OCI-LY1 (cell line): Measurements from ENCODE around the gene YEATS4.

ENCODE experiments used
- H2AFZ ChIP-seq: fragments of 200-600 bp; sonication (generic), shearing (Covaris generic); 2 replicates; pipeline ENCODE4 v1.6.0; 2014; ENCODE audit warnings: antibody characterized with exemption, mild to moderate bottlenecking, low read length
- H3F3A ChIP-seq: fragments of 200-600 bp; sonication (generic), shearing (Covaris generic); 2 replicates; pipeline ENCODE4 v1.6.0; 2014; ENCODE audit warnings: mild to moderate bottlenecking, antibody characterized with exemption, low read length, moderate library complexity; ENCODE audit not compliant: insufficient read depth
- H3K27ac ChIP-seq: fragments of 200-600 bp; sonication (generic); 2 replicates; pipeline ENCODE4 v1.5.1; 2014; ENCODE audit warnings: low read length, mixed run types, mild to moderate bottlenecking, low read depth; ENCODE audit not compliant: poor library complexity, severe bottlenecking
- H3K27me3 ChIP-seq: fragments of 200-600 bp; sonication (generic); 2 replicates; pipeline ENCODE4 v1.6.0; 2014; ENCODE audit warnings: antibody characterized with exemption, mild to moderate bottlenecking, low read length, moderate library complexity; ENCODE audit not compliant: insufficient read depth
- H3K36me3 ChIP-seq: fragments of 200-600 bp; sonication (generic); 2 replicates; pipeline ENCODE4 v1.6.1; 2014; ENCODE audit warnings: mild to moderate bottlenecking, antibody characterized with exemption, low read length, moderate library complexity, mixed read lengths; ENCODE audit not compliant: insufficient read depth
- H3K4me1 ChIP-seq: fragments of 200-600 bp; sonication (generic); 2 replicates; pipeline ENCODE4 v1.5.1; 2014; ENCODE audit warnings: mild to moderate bottlenecking, low read length, moderate library complexity; ENCODE audit not compliant: insufficient read depth, severe bottlenecking
- H3K4me2 ChIP-seq: fragments of 200-600 bp; sonication (generic), shearing (Covaris generic); 2 replicates; pipeline ENCODE4 v1.6.1; 2014; ENCODE audit warnings: low read length
- H3K4me3 ChIP-seq: fragments of 200-600 bp; sonication (generic); 2 replicates; pipeline ENCODE4 v1.5.1; 2014; ENCODE audit warnings: low read length, low read depth, mild to moderate bottlenecking, mixed read lengths; ENCODE audit not compliant: poor library complexity, severe bottlenecking
- H3K79me2 ChIP-seq: fragments of 200-600 bp; shearing (Covaris generic); 2 replicates; pipeline ENCODE4 v1.6.1; 2016; ENCODE audit warnings: mixed run types, low read length, mixed read lengths; ENCODE audit not compliant: insufficient read depth
- H3K9ac ChIP-seq: fragments of 200-600 bp; sonication (generic), shearing (Covaris generic); 2 replicates; pipeline ENCODE4 v1.6.1; 2014; ENCODE audit warnings: mild to moderate bottlenecking, low read length, mixed read lengths
- H3K9me2 ChIP-seq: fragments of 200-600 bp; sonication (generic), shearing (Covaris generic); 2 replicates; pipeline ENCODE4 v1.6.1; 2014; ENCODE audit warnings: low read depth, mild to moderate bottlenecking, low read length, mixed read lengths
- H3K9me3 ChIP-seq: fragments of 200-600 bp; shearing (Covaris generic); 2 replicates; pipeline ENCODE4 v1.6.1; 2014; ENCODE audit warnings: low read length, mixed read lengths
- H4K20me1 ChIP-seq: fragments of 200-600 bp; sonication (generic), shearing (Covaris generic); 2 replicates; pipeline ENCODE4 v1.6.0; 2016; ENCODE audit warnings: mild to moderate bottlenecking, low read length; ENCODE audit not compliant: insufficient read depth
- EZH2 ChIP-seq: fragments of 200-600 bp; sonication (generic), shearing (Covaris generic); IDR thresholded peaks from 2 replicates; pipeline ENCODE4 v1.8.0; 2017; ENCODE audit warnings: borderline replicate concordance, mixed run types, mild to moderate bottlenecking, antibody characterized with exemption, low read length, moderate library complexity, mixed read lengths
- TF ChIP-seq, protein P1 (sequence below): fragments of 200-600 bp; sonication (generic), shearing (Covaris generic); IDR thresholded peaks from 2 replicates; pipeline ENCODE4 v1.5.1; 2017; ENCODE audit warnings: mild to moderate bottlenecking, antibody characterized with exemption, low read length, moderate library complexity, mixed read lengths

YEATS4 gene

DNA sequence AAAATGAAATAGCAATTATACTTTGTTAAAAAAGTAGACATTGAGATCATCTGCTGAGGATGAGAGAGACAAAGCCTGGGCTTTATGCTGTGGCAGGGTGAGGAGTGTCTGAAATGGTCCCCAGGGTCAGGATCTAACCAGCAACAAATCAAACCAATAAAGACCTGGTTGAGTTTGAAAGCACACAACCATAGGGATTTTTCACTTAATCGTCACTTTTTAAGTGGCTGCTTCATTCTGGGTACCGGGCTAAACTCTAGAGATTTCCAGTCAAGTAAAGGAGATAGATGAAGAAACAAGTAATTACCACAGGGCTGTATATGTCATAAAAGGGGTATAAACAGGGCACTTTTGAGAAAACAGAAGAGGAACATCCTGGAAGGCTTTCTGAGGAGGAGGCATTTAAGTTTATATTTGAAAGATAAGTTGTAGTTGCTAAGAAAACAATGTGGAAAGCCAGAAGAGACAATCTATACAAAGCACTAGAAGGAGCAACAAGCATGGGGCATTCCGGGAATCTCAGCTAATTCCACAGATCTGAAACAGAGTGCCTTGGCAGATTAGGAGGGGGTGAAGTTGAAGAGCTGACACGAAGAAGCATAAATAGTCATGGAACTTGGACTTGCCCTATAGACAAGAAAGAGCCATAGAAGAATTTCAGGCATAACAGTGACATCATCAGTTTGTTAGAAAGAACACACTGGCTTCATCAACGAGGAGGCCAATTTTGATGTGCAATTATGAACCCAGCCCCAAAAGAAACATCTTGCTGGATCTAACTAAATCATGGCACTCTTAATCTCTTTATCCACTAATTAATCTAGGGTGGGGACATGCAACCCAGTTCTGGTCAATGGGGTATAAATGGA lies 63.7 kb downstream of the YEATS4 start:
- Histone ChIP-seq H3K9ac (no peak overlapping the region), H3K9me2 (no peaks in the 10 kb centered on the region), H3K27me3 (no peaks in the 10 kb centered on the region), H3K27ac (no peak overlapping the region), H3K4me3 (no peak overlapping the region), H3K4me1 (no peaks in the 10 kb centered on the region), H3K79me2 (no peaks in the 10 kb centered on the region), H3F3A (no peaks in the 10 kb centered on the region), H3K4me2 (no peak overlapping the region), H3K36me3 (no peaks in the 10 kb centered on the region), H3K9me3 (no peaks in the 10 kb centered on the region), H4K20me1 (no peaks in the 10 kb centered on the region), H2AFZ (no peak overlapping the region)
- no peak for TF ChIP-seq EZH2
- TF ChIP-seq, protein P1, sequence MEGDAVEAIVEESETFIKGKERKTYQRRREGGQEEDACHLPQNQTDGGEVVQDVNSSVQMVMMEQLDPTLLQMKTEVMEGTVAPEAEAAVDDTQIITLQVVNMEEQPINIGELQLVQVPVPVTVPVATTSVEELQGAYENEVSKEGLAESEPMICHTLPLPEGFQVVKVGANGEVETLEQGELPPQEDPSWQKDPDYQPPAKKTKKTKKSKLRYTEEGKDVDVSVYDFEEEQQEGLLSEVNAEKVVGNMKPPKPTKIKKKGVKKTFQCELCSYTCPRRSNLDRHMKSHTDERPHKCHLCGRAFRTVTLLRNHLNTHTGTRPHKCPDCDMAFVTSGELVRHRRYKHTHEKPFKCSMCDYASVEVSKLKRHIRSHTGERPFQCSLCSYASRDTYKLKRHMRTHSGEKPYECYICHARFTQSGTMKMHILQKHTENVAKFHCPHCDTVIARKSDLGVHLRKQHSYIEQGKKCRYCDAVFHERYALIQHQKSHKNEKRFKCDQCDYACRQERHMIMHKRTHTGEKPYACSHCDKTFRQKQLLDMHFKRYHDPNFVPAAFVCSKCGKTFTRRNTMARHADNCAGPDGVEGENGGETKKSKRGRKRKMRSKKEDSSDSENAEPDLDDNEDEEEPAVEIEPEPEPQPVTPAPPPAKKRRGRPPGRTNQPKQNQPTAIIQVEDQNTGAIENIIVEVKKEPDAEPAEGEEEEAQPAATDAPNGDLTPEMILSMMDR, result no peak

DNA sequence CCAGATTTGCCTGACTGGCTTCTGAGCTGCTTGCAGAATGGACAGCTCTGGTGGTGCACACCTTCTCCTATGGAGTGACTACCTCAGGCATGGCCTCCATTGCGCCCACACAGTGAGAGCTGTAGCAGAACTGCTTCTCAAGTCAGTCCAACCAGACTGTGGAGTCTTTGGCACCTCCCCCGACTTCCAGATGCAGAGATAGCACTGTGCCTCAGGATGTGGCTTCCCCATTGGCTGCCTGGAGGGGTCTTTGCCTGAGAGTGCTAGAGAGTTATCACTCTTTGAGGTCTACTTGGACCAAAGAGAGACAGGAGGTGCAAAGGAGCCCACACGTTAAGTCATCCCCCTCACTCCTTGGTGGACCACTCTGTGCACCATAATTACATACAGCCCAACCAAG lies 65.9 kb downstream of the YEATS4 start:
- H3K9me3 ChIP-seq, result no peaks in the 10 kb centered on the region
- H3K27ac ChIP-seq, result no peak overlapping the region
- H3K4me2 ChIP-seq, result no peak overlapping the region
- H3K9ac ChIP-seq, result no peak overlapping the region
- H3K27me3 ChIP-seq, result no peaks in the 10 kb centered on the region
- no peaks in the 10 kb centered on the region for H4K20me1 ChIP-seq
- no peaks in the 10 kb centered on the region for H3K4me1 ChIP-seq
- TF ChIP-seq, protein P1, result no peak
- TF ChIP-seq EZH2, result no peak
- no peak overlapping the region for H2AFZ ChIP-seq
- no peaks in the 10 kb centered on the region for H3K79me2 ChIP-seq
- no peaks in the 10 kb centered on the region for H3K36me3 ChIP-seq
- H3K4me3 ChIP-seq, result no peak overlapping the region
- H3K9me2 ChIP-seq, result no peaks in the 10 kb centered on the region
- H3F3A ChIP-seq, result no peaks in the 10 kb centered on the region

DNA sequence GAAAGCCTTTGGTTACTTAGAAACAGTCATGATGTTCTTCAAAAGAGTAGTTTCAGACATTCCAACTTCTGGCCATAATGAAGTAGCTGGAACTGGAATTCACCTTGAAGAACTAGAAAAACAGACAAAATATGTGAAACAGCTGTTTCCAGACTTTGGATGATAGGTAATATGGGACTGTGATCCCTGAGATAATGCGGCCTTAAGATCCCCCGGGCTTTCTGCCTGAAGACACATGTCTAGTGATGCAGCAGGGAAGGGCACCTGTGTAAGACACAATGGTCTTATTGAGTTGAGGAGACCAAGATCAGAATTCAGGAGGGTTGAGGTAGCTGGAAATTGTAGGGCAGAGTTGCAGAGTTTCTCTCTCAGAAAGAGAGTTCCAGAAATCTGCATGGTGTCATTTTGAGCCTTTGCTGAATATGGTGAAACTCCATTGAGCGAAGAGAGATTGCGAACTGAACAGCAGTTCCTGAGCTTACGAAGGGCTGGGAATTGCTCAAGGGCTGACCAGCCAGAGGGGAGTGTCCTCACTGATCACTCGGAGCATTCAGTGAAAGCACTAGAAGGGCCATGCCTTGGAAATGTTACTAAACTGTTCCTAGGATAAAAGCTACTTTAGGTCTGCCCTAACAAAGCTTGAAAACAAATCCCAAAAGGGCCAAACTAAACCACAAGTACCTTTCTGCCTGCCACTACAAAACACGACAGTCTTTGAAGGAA lies 69.0 kb downstream of the YEATS4 start:
- Histone ChIP-seq H3F3A (no peaks in the 10 kb centered on the region), H3K27me3 (no peaks in the 10 kb centered on the region), H3K79me2 (no peaks in the 10 kb centered on the region), H3K4me2 (no peak overlapping the region), H3K9ac (no peak overlapping the region), H4K20me1 (no peaks in the 10 kb centered on the region), H3K36me3 (no peaks in the 10 kb centered on the region), H3K27ac (no peak overlapping the region), H3K4me3 (no peak overlapping the region), H3K9me3 (no peaks in the 10 kb centered on the region), H3K9me2 (no peaks in the 10 kb centered on the region), H2AFZ (no peak overlapping the region), H3K4me1 (no peaks in the 10 kb centered on the region)
- TF ChIP-seq EZH2, result no peak
- TF ChIP-seq, protein P1, result no peak
